ENCODE data around the gene ACYP1. TPM values are rescaled to one million over a fixed set of nuclear protein-coding genes. Genes with fewer than 3 reads are reported as not detected.

Gene ACYP1
- total and polyA plus RNA-seq, 5 experiments from 2014 or later, result 12.8 to 25.1 (median 17.7) TPM

DNA sequence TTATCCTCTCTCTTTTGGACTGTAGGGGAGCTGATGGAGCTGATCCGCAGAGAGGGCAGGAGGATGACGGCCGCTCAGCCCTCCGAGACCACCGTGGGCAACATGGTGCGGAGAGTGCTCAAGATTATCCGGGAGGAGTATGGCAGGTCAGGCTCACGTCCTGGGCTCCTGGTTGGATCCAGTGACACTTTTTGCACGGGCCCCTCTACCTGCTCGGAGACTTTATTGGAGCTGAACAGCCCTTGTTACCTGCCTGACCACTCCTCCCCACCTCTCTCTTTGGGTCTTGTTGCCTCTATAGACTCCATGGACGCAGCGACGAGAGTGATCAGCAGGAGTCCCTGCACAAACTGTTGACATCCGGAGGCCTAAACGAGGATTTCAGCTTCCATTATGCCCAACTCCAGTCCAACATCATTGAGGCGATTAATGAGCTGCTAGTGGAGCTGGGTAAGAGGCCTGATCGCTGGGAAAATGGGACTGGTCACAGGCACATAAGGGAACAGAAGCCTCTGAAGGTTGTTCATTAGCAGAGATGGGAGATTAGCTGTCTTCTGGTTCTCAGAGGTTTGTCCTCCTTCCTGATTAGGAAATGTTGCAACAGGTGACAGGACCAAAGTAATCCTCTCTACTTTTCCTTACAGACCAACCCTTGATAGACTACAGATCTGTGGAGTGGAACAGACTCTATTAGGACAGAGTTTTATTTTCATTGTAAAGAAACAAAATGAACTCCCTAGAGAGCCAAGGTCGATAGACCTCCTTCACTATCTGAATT lies 60.4 kb downstream of the ACYP1 start:
- POLR2A ChIA-PET, result interaction anchor here (0.8 to 1.6 kb wide), 7 partner anchors 28 to 143 kb away, joined by 3 to 5 read pairs (median 3); partner anchors contain the start of genes NEK9, RPS6KL1 and ZC2HC1C
- Mint-ChIP-seq H3K27me3 (no peaks in the 10 kb centered on the region), H3K27ac (peak overlapping the region; percentile 94 to 100 (median 99)), H3K4me1 (peaks cover 14 to 51% (median 40%) of the 10 kb centered on the region in 4 donors), H3K9me3 (no peaks in the 10 kb centered on the region), H3K4me3 (peak overlapping the region; percentile 82 to 99 (median 98)), H3K36me3 (peaks cover 3 to 44% (median 14%) of the 10 kb centered on the region in 3 donors)
- ATAC-seq (no peak), DNase-seq (peak in 1 of 10 donors; percentile 8)

Other genes with a start within 250 kb of the ACYP1 start
- gene PROX2, start 187.9 kb downstream of the ACYP1 start, total RNA-seq, result under 1 TPM; 0.52 to 0.75 TPM
- under 1 TPM; 0.12 to 0.50 (median 0.22) TPM for gene PROX2, start 187.9 kb downstream of the ACYP1 start, polyA plus RNA-seq
- 100 to 1,000 TPM; 118 to 120 TPM for gene DLST, start 182.1 kb downstream of the ACYP1 start, total RNA-seq
- 1 to 10 TPM; 8.8 to 9.3 (median 8.9) TPM for gene DLST, start 182.1 kb downstream of the ACYP1 start, polyA plus RNA-seq
- gene RPS6KL1, start 140.8 kb downstream of the ACYP1 start, total RNA-seq, result 1 to 10 TPM; 3.8 to 6.4 TPM
- gene RPS6KL1, start 140.8 kb downstream of the ACYP1 start, polyA plus RNA-seq, result 1 to 10 TPM in 2 of 3 donors, under 1 TPM in 1; 0.50 to 3.6 (median 1.7) TPM
- gene PGF, start 108.4 kb downstream of the ACYP1 start, total RNA-seq, result not detected
- under 1 TPM in 1 of 3 donors, not detected in 2; 0.13 TPM for gene PGF, start 108.4 kb downstream of the ACYP1 start, polyA plus RNA-seq
- gene EIF2B2, start 61.1 kb downstream of the ACYP1 start, total RNA-seq, result 10 to 100 TPM; 28.7 to 36.7 TPM
- 10 to 100 TPM; 14.1 to 26.7 (median 17.5) TPM for gene EIF2B2, start 61.1 kb downstream of the ACYP1 start, polyA plus RNA-seq
- gene MLH3, start 12.6 kb downstream of the ACYP1 start, total RNA-seq, result 10 to 100 TPM; 26.9 to 31.2 TPM
- 10 to 100 TPM in 2 of 3 donors, 1 to 10 TPM in 1; 9.3 to 11.9 (median 10.8) TPM for gene MLH3, start 12.6 kb downstream of the ACYP1 start, polyA plus RNA-seq
- gene ZC2HC1C, start 5.6 kb upstream of the ACYP1 start, total RNA-seq, result under 1 TPM in 1 of 2 experiments, not detected in 1; 0.70 TPM
- 1 to 10 TPM in 1 of 3 donors, under 1 TPM in 1, not detected in 1; 0.69 to 1.2 TPM for gene ZC2HC1C, start 5.6 kb upstream of the ACYP1 start, polyA plus RNA-seq
- gene NEK9, start 63.0 kb upstream of the ACYP1 start, total RNA-seq, result 100 to 1,000 TPM; 134 to 137 TPM
- gene NEK9, start 63.0 kb upstream of the ACYP1 start, polyA plus RNA-seq, result 10 to 100 TPM; 18.5 to 19.8 (median 19.0) TPM
- gene TMED10, start 112.6 kb upstream of the ACYP1 start, total RNA-seq, result 100 to 1,000 TPM; 130 to 132 TPM
- gene TMED10, start 112.6 kb upstream of the ACYP1 start, polyA plus RNA-seq, result 100 to 1,000 TPM; 219 to 318 (median 272) TPM
- gene FOS, start 214.8 kb upstream of the ACYP1 start, total RNA-seq, result 1 to 10 TPM; 9.4 to 9.6 TPM
- gene FOS, start 214.8 kb upstream of the ACYP1 start, polyA plus RNA-seq, result 100 to 1,000 TPM in 2 of 3 donors, 10 to 100 TPM in 1; 80.3 to 510 (median 252) TPM